CD4-positive, alpha-beta T cell treated with Interleukin-1 beta for 1 hour (primary cell): ENCODE measurements around the gene MAGI2.

Experiments
- DNase-seq, 2 donors: peaks; one replicate each; pipeline ENCODE4 v3.0.0-alpha.2; 2020 to 2022

The MAGI2 gene

GRCh38 chr7:78690174-78690573 lies 763.3 kb downstream of the MAGI2 start:
- DNase-seq: no peak

GRCh38 chr7:78688376-78688775 lies 765.1 kb downstream of the MAGI2 start:
- no peak for DNase-seq

GRCh38 chr7:78686189-78686588 lies 767.3 kb downstream of the MAGI2 start:
- no peak for DNase-seq

- no peak for DNase-seq
Observed at GRCh38 chr7:78684201-78684600, 769.3 kb downstream of the MAGI2 start.

- DNase-seq: no peak
Observed at GRCh38 chr7:78683566-78683965, 769.9 kb downstream of the MAGI2 start.

GRCh38 chr7:78679112-78679876 lies 774.2 kb downstream of the MAGI2 start:
- DNase-seq: no peak

- no peak for DNase-seq
Observed at GRCh38 chr7:78677391-78677790, 776.1 kb downstream of the MAGI2 start.

GRCh38 chr7:78675511-78675910 lies 778.0 kb downstream of the MAGI2 start:
- DNase-seq: no peak

- no peak for DNase-seq
Observed at GRCh38 chr7:78673272-78673671, 780.2 kb downstream of the MAGI2 start.

- DNase-seq: no peak
Observed at GRCh38 chr7:78662939-78663338, 790.5 kb downstream of the MAGI2 start.

GRCh38 chr7:78649976-78650375 lies 803.5 kb downstream of the MAGI2 start:
- DNase-seq: no peak

GRCh38 chr7:78649236-78649635 lies 804.2 kb downstream of the MAGI2 start:
- DNase-seq: no peak

GRCh38 chr7:78642751-78643150 lies 810.7 kb downstream of the MAGI2 start:
- no peak for DNase-seq

- DNase-seq: no peak
Observed at GRCh38 chr7:78638364-78638763, 815.1 kb downstream of the MAGI2 start.

GRCh38 chr7:78636727-78637126 lies 816.7 kb downstream of the MAGI2 start:
- no peak for DNase-seq

- no peak for DNase-seq
Observed at GRCh38 chr7:78635026-78635793, 818.3 kb downstream of the MAGI2 start.

- no peak for DNase-seq
Observed at GRCh38 chr7:78634093-78634492, 819.4 kb downstream of the MAGI2 start.

GRCh38 chr7:78620920-78621319 lies 832.5 kb downstream of the MAGI2 start:
- DNase-seq: no peak

- no peak for DNase-seq
Observed at GRCh38 chr7:78616539-78616938, 836.9 kb downstream of the MAGI2 start.

- DNase-seq: no peak
Observed at GRCh38 chr7:78609281-78609680, 844.2 kb downstream of the MAGI2 start.

- DNase-seq: no peak
Observed at GRCh38 chr7:78607099-78607498, 846.4 kb downstream of the MAGI2 start.

GRCh38 chr7:78605119-78605518 lies 848.3 kb downstream of the MAGI2 start:
- no peak for DNase-seq

GRCh38 chr7:78601728-78602127 lies 851.7 kb downstream of the MAGI2 start:
- DNase-seq: no peak

- DNase-seq: no peak
Observed at GRCh38 chr7:78594156-78594555, 859.3 kb downstream of the MAGI2 start.
